Gastrocnemius medialis (tissue), 4 donors: ENCODE measurements around the gene FARP1.

Experiments
- CTCF ChIP-seq, 5 experiments: fragments of 450-650 bp in 3 of 5; fragments of 200-600 bp in 2 of 5; sonication (generic) in 2 of 5; IDR thresholded peaks in 4 of 5; conservative IDR thresholded peaks in 1 of 5; 1 replicate in 4 of 5; 2 replicates in 1 of 5; pipeline ENCODE4 v1.5.1; 2016 to 2019; ENCODE audit warnings: antibody characterized with exemption in 5 of 5, mild to moderate bottlenecking in 3 of 5, moderate library complexity in 3 of 5
- POLR2A ChIP-seq, 2 donors: fragments of 450-650 bp; IDR thresholded peaks; one replicate each; pipeline ENCODE4 v1.6.1; 2017; ENCODE audit warnings: antibody characterized with exemption in 2 of 2, mild to moderate bottlenecking in 2 of 2, moderate library complexity in 2 of 2

DNA sequence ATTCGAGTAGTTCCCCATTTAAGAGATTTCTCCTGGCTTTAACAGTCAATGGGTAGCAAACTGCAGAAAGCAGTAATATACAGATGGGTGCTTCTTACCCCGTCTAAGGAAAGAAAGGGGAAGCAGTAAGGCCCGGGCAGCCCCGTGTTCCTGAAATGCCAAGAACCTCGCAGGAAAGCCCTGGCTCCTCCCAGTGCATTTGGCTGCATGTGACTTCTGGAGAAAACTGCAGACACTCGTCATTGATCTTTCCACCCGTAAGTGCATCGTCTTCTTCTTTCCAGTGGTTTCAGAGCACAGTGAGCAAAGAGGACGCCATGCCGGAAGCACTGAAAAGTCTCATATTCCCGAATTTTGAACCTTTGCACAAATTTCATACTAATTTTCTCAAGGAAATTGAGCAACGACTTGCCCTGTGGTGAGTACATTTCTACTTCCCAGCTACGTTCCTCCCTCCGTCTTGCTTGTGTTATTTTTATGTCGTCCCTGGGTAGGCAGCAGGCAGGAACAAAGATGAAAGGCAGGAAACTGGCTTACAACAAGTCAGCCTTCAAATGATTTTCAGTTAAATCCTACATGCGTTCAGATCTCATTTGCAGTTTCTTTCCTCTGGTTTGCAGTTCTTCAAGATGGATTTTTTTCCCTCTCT, 268.8 kb downstream of the FARP1 start:
- TF ChIP-seq CTCF (IDR thresholded peaks at IDR 0.05 in 4 of 5, conservative IDR thresholded peaks at IDR 0.05 in 1 of 5) (no peak), POLR2A (IDR thresholded peaks at IDR 0.05) (no peak)
